Retinal pigment epithelial cell (primary cell): Measurements from ENCODE around the gene SLC10A1.

Experiments used
- DNase-seq: peaks from one replicate; pipeline ENCODE4 v3.0.0-alpha.2; 2010; ENCODE audit warnings: low read depth
- H3K4me3 ChIP-seq: 2 replicates; pipeline ENCODE4 v1.5.1; 2011; ENCODE audit warnings: mild to moderate bottlenecking, low read length, control low read depth, moderate library complexity
- TF ChIP-seq, protein P1 (sequence below): conservative IDR thresholded peaks from 2 replicates; pipeline ENCODE4 v1.5.1; 2011; ENCODE audit warnings: low read depth, low read length, control low read depth, inconsistent platforms

Gene SLC10A1

DNA sequence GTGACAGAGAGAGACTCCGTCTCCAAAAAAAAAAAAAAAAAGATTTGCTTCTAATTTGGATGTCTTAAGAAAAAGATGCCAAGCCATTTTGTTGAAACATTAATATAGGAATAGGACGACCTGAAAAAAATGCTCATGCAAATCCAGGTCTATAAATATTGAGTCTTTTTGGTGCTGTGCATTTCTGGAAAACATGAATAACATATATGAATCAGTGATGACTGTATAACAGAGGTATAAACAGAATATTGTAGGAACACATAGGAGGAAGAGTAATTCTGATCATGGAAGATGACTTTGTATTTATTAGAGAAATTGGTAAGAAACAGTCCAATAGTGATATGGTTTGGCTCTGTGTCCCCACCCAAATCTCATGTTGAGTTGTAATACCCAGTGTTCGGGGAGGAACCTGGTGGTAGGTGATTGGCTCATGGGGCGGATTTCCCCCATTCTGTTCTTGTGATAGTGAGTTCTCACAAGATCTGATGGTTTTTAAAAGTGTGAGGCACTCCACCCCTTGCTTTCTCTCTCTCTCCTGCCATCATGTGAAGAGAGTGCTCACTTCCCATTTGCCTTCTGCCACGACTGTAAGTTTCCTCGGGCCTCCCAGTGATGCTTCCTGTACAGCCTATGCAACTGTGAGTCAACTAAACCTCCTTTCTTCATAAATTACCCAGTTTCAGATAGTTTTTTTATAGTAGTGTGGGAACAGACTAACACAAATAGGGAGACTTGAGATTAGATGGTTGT, 33.1 kb downstream of the SLC10A1 start:
- H3K4me3 ChIP-seq: no peak overlapping the region
- TF ChIP-seq, protein P1, sequence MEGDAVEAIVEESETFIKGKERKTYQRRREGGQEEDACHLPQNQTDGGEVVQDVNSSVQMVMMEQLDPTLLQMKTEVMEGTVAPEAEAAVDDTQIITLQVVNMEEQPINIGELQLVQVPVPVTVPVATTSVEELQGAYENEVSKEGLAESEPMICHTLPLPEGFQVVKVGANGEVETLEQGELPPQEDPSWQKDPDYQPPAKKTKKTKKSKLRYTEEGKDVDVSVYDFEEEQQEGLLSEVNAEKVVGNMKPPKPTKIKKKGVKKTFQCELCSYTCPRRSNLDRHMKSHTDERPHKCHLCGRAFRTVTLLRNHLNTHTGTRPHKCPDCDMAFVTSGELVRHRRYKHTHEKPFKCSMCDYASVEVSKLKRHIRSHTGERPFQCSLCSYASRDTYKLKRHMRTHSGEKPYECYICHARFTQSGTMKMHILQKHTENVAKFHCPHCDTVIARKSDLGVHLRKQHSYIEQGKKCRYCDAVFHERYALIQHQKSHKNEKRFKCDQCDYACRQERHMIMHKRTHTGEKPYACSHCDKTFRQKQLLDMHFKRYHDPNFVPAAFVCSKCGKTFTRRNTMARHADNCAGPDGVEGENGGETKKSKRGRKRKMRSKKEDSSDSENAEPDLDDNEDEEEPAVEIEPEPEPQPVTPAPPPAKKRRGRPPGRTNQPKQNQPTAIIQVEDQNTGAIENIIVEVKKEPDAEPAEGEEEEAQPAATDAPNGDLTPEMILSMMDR: no peak
- no peak for DNase-seq

DNA sequence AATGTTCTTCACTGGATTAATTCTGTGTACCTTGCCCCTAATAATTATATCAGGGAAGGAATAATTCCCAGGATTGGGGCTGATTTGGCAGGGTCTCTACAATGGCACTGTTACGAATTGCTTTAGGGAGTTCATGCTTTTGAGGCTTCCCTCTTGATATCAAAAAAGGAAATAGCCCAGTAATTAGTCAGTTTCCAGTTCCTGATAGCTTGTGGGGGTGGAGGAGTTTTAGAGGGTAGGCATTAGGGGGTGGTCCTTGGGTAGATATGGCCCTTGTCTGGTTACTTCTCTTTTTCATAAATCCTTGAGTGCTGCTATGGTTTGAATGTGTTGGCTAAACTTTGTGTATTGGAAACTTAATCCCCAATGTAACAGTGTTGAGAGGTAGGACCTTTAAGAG, 36.2 kb downstream of the SLC10A1 start:
- TF ChIP-seq, protein P1: no peak
- no peak for DNase-seq
- no peak overlapping the region for H3K4me3 ChIP-seq

DNA sequence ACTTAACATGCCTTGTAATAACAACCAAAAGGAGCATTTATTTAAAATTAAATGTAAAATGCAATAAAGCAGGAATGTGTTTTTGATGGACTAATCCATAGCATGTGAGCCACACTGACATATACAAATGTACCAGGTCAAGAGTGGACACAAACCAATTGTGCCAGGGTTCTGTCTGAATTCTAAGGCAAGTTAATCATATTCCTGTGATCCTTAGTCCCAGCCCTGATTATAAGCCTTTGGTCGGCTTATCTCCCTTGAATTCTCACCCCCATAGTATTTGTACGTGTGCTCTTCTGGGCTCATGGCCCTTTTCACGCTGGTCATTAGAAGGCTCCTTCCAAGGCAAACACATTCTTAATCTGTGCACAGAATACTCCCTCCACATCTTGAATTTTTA, 40.7 kb downstream of the SLC10A1 start:
- TF ChIP-seq, protein P1: no peak
- peak; percentile 90 for DNase-seq
- no peak overlapping the region for H3K4me3 ChIP-seq

DNA sequence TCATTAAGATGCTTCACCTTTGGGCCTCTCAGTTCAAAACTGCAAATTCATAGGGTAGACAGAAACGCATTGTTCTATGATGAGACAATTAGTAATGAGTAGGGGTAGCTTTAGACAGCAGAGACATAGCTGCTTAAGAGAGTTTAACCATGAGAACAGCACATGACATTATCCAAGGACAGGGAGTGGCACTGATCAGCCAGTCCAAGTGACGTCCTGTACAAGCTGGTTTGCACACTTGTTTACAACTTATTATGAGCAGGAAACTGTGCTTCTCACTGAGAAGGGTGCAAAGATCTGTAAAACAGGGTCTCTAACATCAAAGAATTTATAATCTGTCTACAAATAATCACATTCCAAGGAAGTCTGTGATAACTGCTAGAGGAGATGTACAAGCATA, 41.3 kb downstream of the SLC10A1 start:
- H3K4me3 ChIP-seq: no peak overlapping the region
- peak; percentile 85 for DNase-seq
- TF ChIP-seq, protein P1: no peak

DNA sequence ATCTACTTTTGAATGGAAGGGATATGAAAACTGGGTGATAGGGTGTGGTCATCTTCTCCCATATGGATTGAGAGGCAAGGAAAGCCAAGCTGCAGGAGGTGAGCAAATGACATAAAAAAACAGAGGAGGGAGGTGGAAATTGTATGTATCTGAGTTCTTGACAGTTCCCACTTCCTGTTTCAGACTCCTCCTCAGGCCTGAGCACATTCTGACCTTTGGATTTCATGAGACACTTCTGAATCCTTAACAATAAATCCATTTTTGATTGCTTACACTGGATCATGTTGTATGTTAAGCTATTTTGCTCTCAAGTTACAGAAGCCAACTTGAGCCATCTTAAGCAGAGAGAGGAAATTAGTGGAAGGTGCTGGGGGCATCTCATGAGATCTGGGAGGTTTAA, 41.7 kb downstream of the SLC10A1 start:
- DNase-seq: no peak
- no peak overlapping the region for H3K4me3 ChIP-seq
- TF ChIP-seq, protein P1: no peak

DNA sequence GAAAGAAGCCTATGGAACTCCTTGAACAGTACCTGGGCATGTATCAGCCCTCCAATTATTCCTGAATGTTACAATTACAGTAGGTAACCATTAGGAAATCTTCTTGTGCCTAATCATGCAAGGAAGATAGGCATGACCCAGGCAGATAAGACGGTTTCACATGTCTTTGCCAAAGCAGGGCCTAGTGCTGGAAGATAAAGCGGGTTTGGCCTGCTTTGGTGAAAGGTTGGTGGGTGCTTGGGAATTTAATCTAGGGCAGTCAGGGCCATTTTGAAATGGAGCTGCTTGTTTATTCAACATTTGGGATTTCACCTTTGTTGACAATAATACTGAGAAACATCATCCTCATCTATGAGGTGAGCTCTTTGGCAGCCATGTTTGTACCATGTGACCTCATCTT, 42.6 kb downstream of the SLC10A1 start:
- TF ChIP-seq, protein P1: no peak
- H3K4me3 ChIP-seq: no peak overlapping the region
- DNase-seq: no peak

DNA sequence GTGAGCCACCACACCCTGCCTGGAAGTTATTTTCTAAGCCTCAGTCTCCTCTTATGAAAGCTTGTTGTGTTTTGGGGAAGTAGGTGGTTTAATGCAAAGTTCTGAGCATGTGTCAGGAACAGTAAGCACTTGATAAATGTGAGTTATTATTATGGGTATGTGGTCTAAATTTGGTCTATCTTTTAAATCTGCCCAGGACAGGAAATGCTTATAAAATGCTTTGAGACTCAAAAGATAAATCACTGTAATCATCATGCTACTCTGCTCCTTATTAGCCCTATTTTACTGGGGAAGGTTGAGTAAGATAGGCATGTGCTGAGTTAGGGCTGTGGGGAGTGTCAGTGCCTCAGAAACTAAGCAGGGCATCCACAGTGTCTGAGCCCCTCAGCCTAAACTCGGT, 43.2 kb downstream of the SLC10A1 start:
- H3K4me3 ChIP-seq: no peak overlapping the region
- TF ChIP-seq, protein P1: no peak
- DNase-seq: no peak
